ENCODE measurements around the gene RPS18. TPM values are rescaled to one million over a fixed set of nuclear protein-coding genes. Genes with fewer than 3 reads are reported as not detected.
A peak's percentile ranks its signal among the peaks of the same experiment; 100 is the strongest.

RPS18 gene
- total and polyA plus RNA-seq, 9 of the 15 experiments (the other 6 are each of a cell fraction or from before 2014, with no cell fraction given), result 5,023 to 17,516 (median 8,131) TPM

GRCh38 chr6:33272275-33273128, 627 bp downstream of the RPS18 start (continued):
- TF ChIP-seq MAX (CRISPR knock-in tag; IDR thresholded peaks at IDR 0.05) (peak; percentile 20; the same call in 1 of the 2 replicates), ZNF551 (CRISPR knock-in tag; IDR thresholded peaks at IDR 0.05) (no peak), GTF2F1 (IDR thresholded peaks at IDR 0.05; ENCODE audit: low read depth, low read length) (no peak), MTF1 (CRISPR knock-in tag; IDR thresholded peaks at IDR 0.05; ENCODE audit: borderline replicate concordance) (0 out of 2 replicates have a peak, but pooled peaks have one; percentile 11), ETS1 (conservative IDR thresholded peaks at IDR 0.05; ENCODE audit: control insufficient read depth, low read depth, low read length) (no peak), HOMEZ (CRISPR knock-in tag; IDR thresholded peaks at IDR 0.05) (no peak), ZNF316 (IDR thresholded peaks at IDR 0.05) (no peak), ETV6 (IDR thresholded peaks at IDR 0.05; ENCODE audit: borderline replicate concordance in 1 of 2, low read depth in 2 of 2, low read length in 1 of 2) (0 out of 4 replicates have a peak, but pooled peaks of 1 of the 2 experiments have one; percentile 2), ETV6 (CRISPR knock-in tag; IDR thresholded peaks at IDR 0.05; ENCODE audit: borderline replicate concordance) (no peak; the same call in 1 of the 2 replicates), HDAC2 (IDR thresholded peaks at IDR 0.05) (no peak), SIN3A (IDR thresholded peaks at IDR 0.05; ENCODE audit: borderline replicate concordance in 2 of 2, control insufficient read depth in 1 of 2, low read depth in 2 of 2, low read length in 2 of 2) (peak; percentile 24 to 44; a peak in 2 of 4 replicates), STAT5A (IDR thresholded peaks at IDR 0.05; ENCODE audit: borderline replicate concordance, low read length) (no peak), SRSF3 (IDR thresholded peaks at IDR 0.05; ENCODE audit: insufficient read depth, low read length) (no peak), SFPQ (IDR thresholded peaks at IDR 0.05; ENCODE audit: low read depth, low read length) (no peak), PRPF4 (IDR thresholded peaks at IDR 0.05; ENCODE audit: insufficient read depth, low read depth, low read length, poor library complexity, severe bottlenecking) (no peak), KLF13 (tag; IDR thresholded peaks at IDR 0.05; ENCODE audit: borderline replicate concordance, low read depth) (no peak), ZFP36 (IDR thresholded peaks at IDR 0.05; ENCODE audit: low read depth, low read length, partially characterized antibody) (no peak), HNRNPH1 (optimal IDR thresholded peaks at IDR 0.05; ENCODE audit: low read depth, low read length) (no peak), PREB (CRISPR knock-in tag; IDR thresholded peaks at IDR 0.05) (peak; percentile 96; the same call in 1 of the 2 replicates)

Measured in K562 (cell line).